ENCODE measurements around the gene FREM1. TPM values are rescaled to one million over a fixed set of nuclear protein-coding genes. Genes with fewer than 3 reads are reported as not detected.

FREM1 gene
- total RNA-seq, 1 experiment from 2014 or later: 1.2 TPM

DNA sequence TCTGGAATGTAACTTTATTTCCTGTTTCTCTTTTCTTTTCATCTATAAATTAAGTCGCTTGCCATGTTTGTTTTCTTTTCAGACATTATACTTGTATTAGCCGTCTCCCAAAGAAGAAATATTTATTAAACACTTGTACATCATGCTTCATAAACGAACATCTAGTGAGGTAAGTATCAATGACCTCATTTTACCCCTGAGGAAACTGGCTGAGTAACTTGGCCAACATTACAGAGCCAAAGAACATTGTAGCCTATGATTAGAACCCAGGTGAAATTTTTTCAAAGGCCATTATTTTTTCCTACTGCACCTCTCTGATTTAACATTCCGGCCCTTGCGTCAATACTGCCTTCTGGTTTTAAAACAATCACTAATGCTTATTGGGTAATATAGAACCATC is 4.2 kb downstream of the FREM1 start:
- Histone ChIP-seq H3K36me3 (ENCODE audit: low read depth, low read length) (no peaks in the 10 kb centered on the region), H2AFZ (ENCODE audit: low read length) (no peak overlapping the region), H3K27ac (ENCODE audit: low read length) (no peak overlapping the region), H3K9ac (ENCODE audit: low read length) (no peak overlapping the region), H4K20me1 (ENCODE audit: low read length) (no peaks in the 10 kb centered on the region), H3F3A (ENCODE audit: low read length, unreplicated experiment) (no peaks in the 10 kb centered on the region), H3K4me1 (ENCODE audit: insufficient read depth, low read length) (peaks cover 29% of the 10 kb centered on the region), H3K79me2 (ENCODE audit: low read length) (no peaks in the 10 kb centered on the region), H3K9me3 (ENCODE audit: low read length) (no peaks in the 10 kb centered on the region), H3K4me2 (ENCODE audit: low read length) (no peak overlapping the region), H3K9me2 (replicated peaks; ENCODE audit: low read length) (no peaks in the 10 kb centered on the region), H3K4me3 (ENCODE audit: low read length) (no peak overlapping the region), H3K27me3 (ENCODE audit: low read length) (no peaks in the 10 kb centered on the region)
- ChIA-PET CTCF (no interaction called here), POLR2A (ENCODE audit: unreplicated experiment) (no interaction called here)
- intact Hi-C loops (cut with micrococcal nuclease): no loop called here
- ATAC-seq (no peak), DNase-seq (no peak)
- BruUV-seq (replicated peaks): no TSS peak
- TF ChIP-seq EZH2phosphoT487 (IDR thresholded peaks at IDR 0.05; ENCODE audit: borderline replicate concordance, low read length) (no peak), EZH2 (IDR thresholded peaks at IDR 0.05; ENCODE audit: low read length, unreplicated experiment) (no peak)
- TF ChIP-seq, protein P1, sequence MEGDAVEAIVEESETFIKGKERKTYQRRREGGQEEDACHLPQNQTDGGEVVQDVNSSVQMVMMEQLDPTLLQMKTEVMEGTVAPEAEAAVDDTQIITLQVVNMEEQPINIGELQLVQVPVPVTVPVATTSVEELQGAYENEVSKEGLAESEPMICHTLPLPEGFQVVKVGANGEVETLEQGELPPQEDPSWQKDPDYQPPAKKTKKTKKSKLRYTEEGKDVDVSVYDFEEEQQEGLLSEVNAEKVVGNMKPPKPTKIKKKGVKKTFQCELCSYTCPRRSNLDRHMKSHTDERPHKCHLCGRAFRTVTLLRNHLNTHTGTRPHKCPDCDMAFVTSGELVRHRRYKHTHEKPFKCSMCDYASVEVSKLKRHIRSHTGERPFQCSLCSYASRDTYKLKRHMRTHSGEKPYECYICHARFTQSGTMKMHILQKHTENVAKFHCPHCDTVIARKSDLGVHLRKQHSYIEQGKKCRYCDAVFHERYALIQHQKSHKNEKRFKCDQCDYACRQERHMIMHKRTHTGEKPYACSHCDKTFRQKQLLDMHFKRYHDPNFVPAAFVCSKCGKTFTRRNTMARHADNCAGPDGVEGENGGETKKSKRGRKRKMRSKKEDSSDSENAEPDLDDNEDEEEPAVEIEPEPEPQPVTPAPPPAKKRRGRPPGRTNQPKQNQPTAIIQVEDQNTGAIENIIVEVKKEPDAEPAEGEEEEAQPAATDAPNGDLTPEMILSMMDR (conservative IDR thresholded peaks at IDR 0.05; ENCODE audit: low read depth, low read length): no peak

DNA sequence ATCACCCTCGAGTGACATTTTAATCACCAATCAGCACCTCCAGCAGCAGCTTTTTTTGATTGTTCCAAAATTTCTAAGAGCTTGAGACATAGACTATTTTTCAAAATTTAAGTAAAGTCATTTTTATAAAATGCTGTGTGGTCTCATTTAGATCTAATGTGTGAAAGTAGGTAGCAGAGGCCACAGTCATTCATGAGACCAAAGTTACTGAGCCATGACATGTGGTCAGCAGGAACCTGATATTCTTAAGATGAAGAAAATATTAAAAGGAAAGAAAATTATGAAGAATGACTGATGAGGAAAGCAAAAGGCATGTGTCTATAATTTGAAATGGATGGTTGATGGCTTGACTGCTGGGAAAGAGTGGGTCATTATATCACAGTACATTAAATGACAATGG is 7.2 kb downstream of the FREM1 start:
- BruUV-seq (replicated peaks): no TSS peak
- TF ChIP-seq EZH2phosphoT487 (IDR thresholded peaks at IDR 0.05; ENCODE audit: borderline replicate concordance, low read length): no peak
- TF ChIP-seq EZH2 (IDR thresholded peaks at IDR 0.05; ENCODE audit: low read length, unreplicated experiment): no peak
- TF ChIP-seq, protein P1 (conservative IDR thresholded peaks at IDR 0.05; ENCODE audit: low read depth, low read length): no peak
- Histone ChIP-seq H3K9ac (ENCODE audit: low read length) (no peak overlapping the region), H3K9me3 (ENCODE audit: low read length) (no peaks in the 10 kb centered on the region), H3K27me3 (ENCODE audit: low read length) (no peaks in the 10 kb centered on the region), H3K9me2 (replicated peaks; ENCODE audit: low read length) (no peaks in the 10 kb centered on the region), H4K20me1 (ENCODE audit: low read length) (no peaks in the 10 kb centered on the region), H3K36me3 (ENCODE audit: low read depth, low read length) (no peaks in the 10 kb centered on the region), H3K4me3 (ENCODE audit: low read length) (no peak overlapping the region), H3K79me2 (ENCODE audit: low read length) (no peaks in the 10 kb centered on the region), H3K4me2 (ENCODE audit: low read length) (no peak overlapping the region), H3K4me1 (ENCODE audit: insufficient read depth, low read length) (no peaks in the 10 kb centered on the region; the same call in 1 of the 2 replicates), H3F3A (ENCODE audit: low read length, unreplicated experiment) (no peaks in the 10 kb centered on the region), H2AFZ (ENCODE audit: low read length) (no peak overlapping the region), H3K27ac (ENCODE audit: low read length) (no peak overlapping the region)
- ChIA-PET POLR2A (ENCODE audit: unreplicated experiment) (no interaction called here), CTCF (no interaction called here)
- DNase-seq: no peak
- ATAC-seq: no peak
- intact Hi-C loops (cut with micrococcal nuclease): no loop called here

DNA sequence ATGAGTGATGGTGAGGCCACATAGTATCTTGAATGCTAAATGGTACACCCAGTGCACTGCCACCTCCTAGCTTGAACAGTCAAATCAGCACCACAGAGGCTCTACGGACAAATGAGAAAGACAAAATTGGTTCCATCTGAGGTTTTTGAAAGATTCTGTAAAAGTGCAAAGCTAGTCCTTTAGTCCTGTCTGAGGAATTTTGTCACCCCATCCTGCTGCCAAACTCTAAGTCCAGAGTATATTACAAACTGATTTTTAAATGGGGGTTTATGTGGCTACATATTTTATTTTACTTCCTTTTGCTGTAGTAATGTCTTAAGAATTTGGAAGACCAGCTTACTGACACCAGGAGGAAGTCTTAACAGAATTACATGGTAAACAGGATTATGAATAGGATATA is 7.7 kb downstream of the FREM1 start:
- Histone ChIP-seq H3K79me2 (ENCODE audit: low read length) (no peaks in the 10 kb centered on the region), H3K27me3 (ENCODE audit: low read length) (no peaks in the 10 kb centered on the region), H3K4me1 (ENCODE audit: insufficient read depth, low read length) (no peaks in the 10 kb centered on the region), H3K9ac (ENCODE audit: low read length) (no peak overlapping the region), H3K9me2 (replicated peaks; ENCODE audit: low read length) (no peaks in the 10 kb centered on the region), H3K4me3 (ENCODE audit: low read length) (no peak overlapping the region), H3F3A (ENCODE audit: low read length, unreplicated experiment) (no peaks in the 10 kb centered on the region), H3K36me3 (ENCODE audit: low read depth, low read length) (no peaks in the 10 kb centered on the region), H4K20me1 (ENCODE audit: low read length) (no peaks in the 10 kb centered on the region), H3K27ac (ENCODE audit: low read length) (no peak overlapping the region), H3K9me3 (ENCODE audit: low read length) (no peaks in the 10 kb centered on the region), H2AFZ (ENCODE audit: low read length) (no peak overlapping the region), H3K4me2 (ENCODE audit: low read length) (no peak overlapping the region)
- ChIA-PET POLR2A (ENCODE audit: unreplicated experiment) (no interaction called here), CTCF (no interaction called here)
- intact Hi-C loops (cut with micrococcal nuclease): no loop called here
- TF ChIP-seq, protein P1 (conservative IDR thresholded peaks at IDR 0.05; ENCODE audit: low read depth, low read length): no peak
- no peak for TF ChIP-seq EZH2phosphoT487 (IDR thresholded peaks at IDR 0.05; ENCODE audit: borderline replicate concordance, low read length)
- no peak for TF ChIP-seq EZH2 (IDR thresholded peaks at IDR 0.05; ENCODE audit: low read length, unreplicated experiment)
- no TSS peak for BruUV-seq (replicated peaks)
- ATAC-seq (no peak), DNase-seq (no peak)

All from PC-3 (cell line).